ENCODE data around the gene TMEM168.

Gene TMEM168

GRCh38 chr7:112726076-112726475 lies 64.1 kb downstream of the TMEM168 start:
- DNase-seq (ENCODE audit: insufficient read length, low spot score) (no peak), FAIRE-seq (no peak)

DNA sequence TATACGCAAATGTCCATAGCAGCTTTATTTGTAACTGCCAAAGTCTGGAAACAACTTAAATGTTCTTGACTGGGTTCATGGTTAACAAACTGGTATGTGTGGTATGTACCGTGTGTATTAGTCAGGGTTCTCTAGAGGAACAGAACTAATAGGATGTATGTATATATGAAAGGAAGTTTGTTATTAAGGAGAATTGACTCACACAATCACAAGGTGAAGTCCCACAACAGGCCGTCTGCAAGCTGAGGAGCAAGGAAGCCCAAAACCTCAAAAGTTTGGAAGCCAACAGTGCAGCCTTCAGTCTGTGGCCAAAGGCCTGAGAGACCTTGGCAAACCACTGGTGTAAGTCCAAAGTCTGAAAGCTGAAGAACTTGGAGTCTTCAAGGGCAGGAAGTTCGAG lies 66.8 kb downstream of the TMEM168 start:
- DNase-seq (ENCODE audit: insufficient read length, low spot score) (no peak), FAIRE-seq (no peak)

DNA sequence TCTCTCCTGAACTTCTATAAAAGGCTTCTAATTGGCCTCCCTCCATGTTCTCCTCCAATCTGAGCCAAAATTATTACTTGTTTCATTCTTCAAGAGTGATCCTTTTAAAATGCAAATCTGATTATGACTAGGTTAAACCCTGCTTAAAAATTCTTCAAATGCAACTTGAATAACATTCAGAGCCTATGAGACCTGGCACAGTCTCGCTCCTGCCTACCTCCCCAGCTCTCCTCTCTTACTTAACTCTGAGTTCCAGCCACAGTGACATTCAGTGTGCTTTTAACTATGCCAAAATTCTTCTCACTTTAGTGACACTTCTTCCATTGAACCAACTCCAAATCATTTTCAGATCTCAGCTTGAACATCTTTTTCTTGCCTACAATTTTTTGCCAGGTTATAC lies 68.8 kb downstream of the TMEM168 start:
- DNase-seq (ENCODE audit: insufficient read length, low spot score) (no peak), FAIRE-seq (peak; percentile 14)

DNA sequence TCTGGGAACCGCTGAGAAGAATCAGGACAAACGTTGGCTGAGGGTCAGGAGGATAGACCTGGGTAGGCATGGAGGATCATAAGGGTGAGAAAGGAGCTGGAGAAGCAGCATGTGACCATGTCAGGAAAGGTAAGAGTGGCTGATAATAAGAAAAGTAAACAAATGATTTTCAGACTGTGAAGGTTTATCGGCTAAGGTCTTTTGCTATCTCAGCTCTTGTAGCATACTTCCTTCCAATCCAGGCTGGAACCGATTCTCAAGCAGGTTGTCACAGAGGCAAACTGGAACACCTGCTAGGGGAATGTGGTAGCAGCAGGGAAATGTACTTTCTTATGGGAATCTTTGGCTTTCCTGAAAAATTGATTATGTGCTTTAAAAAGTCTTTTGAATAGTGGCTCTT lies 74.7 kb downstream of the TMEM168 start:
- no peak for FAIRE-seq

DNA sequence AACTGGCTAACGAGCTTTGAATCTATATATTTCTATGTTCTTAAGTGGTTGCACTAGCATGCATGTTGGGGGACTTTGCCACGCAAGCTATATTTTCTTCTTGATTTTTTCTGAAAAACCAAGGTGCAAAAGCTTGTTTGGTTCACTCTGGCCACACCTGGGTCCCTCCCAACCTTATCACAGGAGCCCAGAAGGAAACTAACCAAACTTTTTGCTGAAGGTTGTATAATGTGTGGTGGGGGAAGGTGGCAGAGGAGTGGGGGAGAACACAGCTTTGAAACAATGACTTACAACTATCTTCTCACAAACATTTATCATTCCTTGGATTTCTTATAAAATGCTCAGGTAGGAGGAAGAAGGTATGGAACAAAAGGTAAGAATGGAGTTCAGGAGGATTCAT lies 75.3 kb downstream of the TMEM168 start:
- no peak for DNase-seq (ENCODE audit: insufficient read length, low spot score)
- no peak for FAIRE-seq

More for the DNA sequence above, 74.7 kb downstream of the TMEM168 start:
- DNase-seq (ENCODE audit: insufficient read length, low spot score), result no peak
